Measurements from ENCODE around the gene COL18A1. TPM values are rescaled to one million over a fixed set of nuclear protein-coding genes. Genes with fewer than 3 reads are reported as not detected.

Gene COL18A1
- total RNA-seq, 1 experiment from 2014 or later = 3.4 TPM

GRCh38 chr21:45468051-45468970 is 63.3 kb downstream of the COL18A1 start:
- Mint-ChIP-seq H3K36me3 (ENCODE audit: insufficient read depth, unreplicated experiment) (no peaks in the 10 kb centered on the region), H3K4me3 (ENCODE audit: unreplicated experiment) (no peak overlapping the region), H3K27ac (ENCODE audit: low read depth, unreplicated experiment) (no peak overlapping the region), H3K4me1 (ENCODE audit: insufficient read depth, unreplicated experiment) (peaks cover 6% of the 10 kb centered on the region), H3K27me3 (ENCODE audit: insufficient read depth, unreplicated experiment) (peaks cover 18% of the 10 kb centered on the region), H3K9me3 (ENCODE audit: unreplicated experiment) (no peaks in the 10 kb centered on the region)
- DNase-seq (ENCODE audit: unreplicated experiment) = no peak
- no TSS peak for BruUV-seq (replicated peaks)
- intact Hi-C loops (cut with micrococcal nuclease) = no loop called here
- POLR2A ChIA-PET = no interaction called here
- CTCF ChIA-PET = no interaction called here
- no peak for TF ChIP-seq CTCF (IDR thresholded peaks at IDR 0.05; ENCODE audit: unreplicated experiment)

GRCh38 chr21:45468971-45469272 is 64.0 kb downstream of the COL18A1 start:
- peaks cover 12% of the 10 kb centered on the region for H3K27me3 Mint-ChIP-seq (ENCODE audit: insufficient read depth, unreplicated experiment)
- TF ChIP-seq CTCF (IDR thresholded peaks at IDR 0.05; ENCODE audit: unreplicated experiment) = no peak
- peaks cover 6% of the 10 kb centered on the region for H3K4me1 Mint-ChIP-seq (ENCODE audit: insufficient read depth, unreplicated experiment)
- H3K27ac Mint-ChIP-seq (ENCODE audit: low read depth, unreplicated experiment) = no peak overlapping the region
- CTCF ChIA-PET = no interaction called here
- intact Hi-C loops (cut with micrococcal nuclease) = no loop called here
- no peak overlapping the region for H3K4me3 Mint-ChIP-seq (ENCODE audit: unreplicated experiment)
- DNase-seq (ENCODE audit: unreplicated experiment) = no peak
- H3K36me3 Mint-ChIP-seq (ENCODE audit: insufficient read depth, unreplicated experiment) = no peaks in the 10 kb centered on the region
- peaks cover 1% of the 10 kb centered on the region for H3K9me3 Mint-ChIP-seq (ENCODE audit: unreplicated experiment)
- no TSS peak for BruUV-seq (replicated peaks)
- POLR2A ChIA-PET = no interaction called here

- peaks cover 6% of the 10 kb centered on the region for H3K4me1 Mint-ChIP-seq (ENCODE audit: insufficient read depth, unreplicated experiment)
- H3K27ac Mint-ChIP-seq (ENCODE audit: low read depth, unreplicated experiment) = no peak overlapping the region
- POLR2A ChIA-PET = interaction anchor here (0.6 kb wide), 1 partner anchor 285 kb away, joined by 3 read pairs; no protein-coding TSS in a partner anchor
- H3K9me3 Mint-ChIP-seq (ENCODE audit: unreplicated experiment) = peaks cover 7% of the 10 kb centered on the region
- no TSS peak for BruUV-seq (replicated peaks)
- no peak for DNase-seq (ENCODE audit: unreplicated experiment)
- intact Hi-C loops (cut with micrococcal nuclease) = no loop called here
- TF ChIP-seq CTCF (IDR thresholded peaks at IDR 0.05; ENCODE audit: unreplicated experiment) = no peak
- H3K36me3 Mint-ChIP-seq (ENCODE audit: insufficient read depth, unreplicated experiment) = no peaks in the 10 kb centered on the region
- H3K27me3 Mint-ChIP-seq (ENCODE audit: insufficient read depth, unreplicated experiment) = peaks cover 10% of the 10 kb centered on the region
- H3K4me3 Mint-ChIP-seq (ENCODE audit: unreplicated experiment) = no peak overlapping the region
- CTCF ChIA-PET = interaction anchor here (0.7 to 1.3 kb wide), 3 partner anchors 332 to 488 kb away, joined by 3 read pairs; no protein-coding TSS in a partner anchor
Observed at GRCh38 chr21:45469273-45470086, 64.5 kb downstream of the COL18A1 start.

- TF ChIP-seq CTCF (IDR thresholded peaks at IDR 0.05; ENCODE audit: unreplicated experiment) = no peak
- Mint-ChIP-seq H3K36me3 (ENCODE audit: insufficient read depth, unreplicated experiment) (no peaks in the 10 kb centered on the region), H3K4me3 (ENCODE audit: unreplicated experiment) (no peak overlapping the region), H3K4me1 (ENCODE audit: insufficient read depth, unreplicated experiment) (peaks cover 6% of the 10 kb centered on the region), H3K9me3 (ENCODE audit: unreplicated experiment) (peaks cover 7% of the 10 kb centered on the region), H3K27ac (ENCODE audit: low read depth, unreplicated experiment) (peak overlapping the region; percentile 44), H3K27me3 (ENCODE audit: insufficient read depth, unreplicated experiment) (peaks cover 4% of the 10 kb centered on the region)
- intact Hi-C loops (cut with micrococcal nuclease) = no loop called here
- no TSS peak for BruUV-seq (replicated peaks)
- ChIA-PET CTCF (interaction anchor here (0.5 to 1.3 kb wide), 7 partner anchors 164 to 488 kb away, joined by 3 to 8 read pairs (median 3); no protein-coding TSS in a partner anchor), POLR2A (interaction anchor here (1.4 kb wide), 1 partner anchor 8 kb away, joined by 3 read pairs; no protein-coding TSS in a partner anchor)
- no peak for DNase-seq (ENCODE audit: unreplicated experiment)
Observed at GRCh38 chr21:45470087-45470515, 65.1 kb downstream of the COL18A1 start.

All from MCF 10A (cell line).